Activated T-cell treated with anti-CD3 and anti-CD28 coated beads for 1 hour (primary cell): ENCODE data around the gene SOX21.

Experiments used
- DNase-seq: peaks from one replicate; pipeline ENCODE4 v3.0.0-alpha.2; 2020; ENCODE audit warnings: low read depth

Gene SOX21

GRCh38 chr13:94709001-94709834 lies 3.1 kb downstream of the SOX21 start:
- DNase-seq, result no peak

DNA sequence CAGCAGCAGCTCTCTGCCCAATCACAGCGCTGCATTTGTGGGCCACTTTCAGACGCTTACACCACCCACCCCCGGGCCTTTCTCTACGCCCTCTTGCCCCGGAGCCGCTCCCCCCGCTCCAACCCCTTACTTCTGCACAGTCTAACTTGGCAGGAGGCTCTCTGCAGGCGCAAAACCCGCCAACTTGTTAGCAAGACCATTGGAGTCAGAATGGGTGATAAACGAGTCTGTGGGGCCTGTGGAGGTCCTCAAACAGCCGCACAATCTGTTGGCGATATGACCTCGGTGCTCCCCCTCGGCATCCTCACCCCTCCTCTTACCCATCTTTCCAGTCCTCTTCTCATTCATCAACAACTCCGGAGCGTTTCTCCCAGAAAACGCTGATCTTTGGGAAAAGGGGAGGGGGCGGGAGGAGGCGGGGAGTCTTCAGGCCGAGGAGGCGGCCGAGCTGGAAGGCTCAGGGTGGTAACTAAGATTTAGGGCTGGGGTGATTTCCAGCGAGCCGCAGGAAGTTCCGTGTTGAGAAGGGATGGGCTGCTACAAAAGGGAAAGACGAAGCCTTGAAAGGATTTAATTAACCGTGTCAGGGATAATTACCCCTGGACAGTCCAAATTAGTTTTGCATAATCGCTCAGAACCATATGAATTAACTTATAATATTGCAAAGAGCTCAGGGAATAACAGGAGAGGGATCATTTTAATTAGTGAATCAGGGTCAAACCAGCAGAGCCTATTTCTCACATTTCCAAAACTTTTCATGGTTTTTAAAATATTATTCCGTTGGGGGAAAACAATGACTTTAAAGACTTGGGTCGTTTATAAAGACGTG lies 4.1 kb downstream of the SOX21 start:
- no peak for DNase-seq

DNA sequence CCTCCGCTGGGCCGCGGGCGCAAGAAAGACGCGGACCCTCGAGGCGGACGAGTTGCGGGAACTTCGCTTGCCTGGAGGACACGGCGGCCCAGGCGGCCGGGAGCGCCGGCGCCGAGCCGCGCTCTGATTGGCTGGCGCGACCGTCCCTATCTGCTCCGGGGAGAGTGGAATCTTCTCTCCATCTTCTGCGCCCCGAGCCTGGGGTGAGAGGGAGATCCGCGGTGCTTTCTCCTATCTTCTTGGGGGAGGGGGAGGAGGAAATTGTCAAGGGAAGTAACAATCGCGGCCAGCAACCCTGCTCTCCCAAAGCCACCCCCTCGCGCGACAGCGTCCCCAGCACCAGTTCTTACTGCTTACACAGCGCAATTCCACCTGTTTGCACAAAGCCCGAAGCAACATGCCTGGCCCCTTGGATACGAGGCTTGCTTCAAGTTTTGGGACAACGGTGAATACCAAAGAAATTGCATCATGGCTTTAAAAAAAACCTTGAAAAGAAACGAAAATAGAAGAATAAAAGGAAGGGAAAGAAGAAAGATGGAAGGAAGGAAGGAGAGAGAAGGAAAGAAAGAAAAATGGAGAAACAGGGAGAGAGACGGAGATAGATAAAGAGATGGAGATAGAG lies 4.8 kb downstream of the SOX21 start:
- no peak for DNase-seq

DNA sequence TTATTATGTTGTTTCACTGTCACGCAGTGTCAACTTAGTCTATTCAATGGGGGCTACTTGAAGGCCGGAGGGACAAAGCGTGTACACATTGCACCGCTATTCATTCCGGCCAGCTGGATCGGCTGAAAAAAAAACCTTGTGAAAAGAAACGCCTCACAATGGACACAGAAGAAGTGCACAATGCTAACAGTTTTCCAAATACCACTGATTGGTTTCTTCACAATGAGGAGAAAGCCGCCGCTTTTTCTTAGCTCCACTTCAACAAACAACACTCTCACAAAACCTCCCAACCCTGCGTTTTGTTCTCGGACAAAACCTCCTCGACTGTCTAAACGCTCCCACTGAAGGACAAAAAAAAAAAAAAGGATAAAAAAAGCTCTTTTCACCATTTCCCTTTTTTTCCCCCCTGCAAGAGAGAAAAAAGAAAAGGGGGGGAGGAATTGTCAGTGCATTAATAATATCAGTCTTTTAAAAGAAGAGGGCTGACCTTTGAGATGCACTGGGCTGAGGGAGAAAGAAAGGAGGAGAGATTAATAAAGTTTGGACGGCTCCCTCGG lies 5.4 kb downstream of the SOX21 start:
- DNase-seq, result no peak

- no peak for DNase-seq
Observed at GRCh38 chr13:94706101-94706842, 6.1 kb downstream of the SOX21 start.

- no peak for DNase-seq
Observed at GRCh38 chr13:94705081-94706030, 7.0 kb downstream of the SOX21 start.

DNA sequence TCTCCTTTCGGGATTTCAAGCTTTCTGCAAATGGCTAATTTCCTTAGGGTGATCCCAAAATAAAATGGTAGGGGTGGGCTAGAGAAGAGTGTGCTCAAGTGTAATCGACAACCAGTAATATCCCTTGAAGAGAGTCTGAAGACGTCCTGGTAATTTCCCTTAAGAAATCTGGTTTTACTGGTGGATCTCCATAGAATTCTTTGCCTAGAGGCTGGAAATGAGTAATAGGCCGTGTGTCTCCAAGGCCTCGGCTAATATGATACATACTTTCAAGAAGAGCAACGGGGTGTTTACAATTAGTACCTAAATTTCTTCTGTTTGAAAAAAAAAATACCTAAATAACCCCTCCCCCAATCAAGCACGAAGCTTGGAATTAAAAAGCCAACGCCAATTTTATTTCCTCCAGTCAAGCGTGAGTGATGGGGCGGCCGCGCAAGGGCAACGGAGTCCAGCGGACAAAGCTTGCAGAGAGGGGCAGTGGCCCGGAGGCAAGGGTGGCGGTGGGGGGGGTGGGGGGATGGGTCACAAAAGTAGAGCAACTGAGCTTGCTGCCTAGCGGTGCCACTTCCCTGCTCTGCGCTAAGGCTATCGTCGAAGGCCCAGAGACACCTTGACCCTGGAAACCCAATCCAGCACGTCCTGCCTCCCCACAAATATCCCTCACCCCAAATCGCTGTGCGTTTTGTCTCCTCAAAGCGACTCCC lies 7.8 kb downstream of the SOX21 start:
- DNase-seq, result no peak

GRCh38 chr13:94703721-94704314 lies 8.5 kb downstream of the SOX21 start:
- DNase-seq, result no peak

DNA sequence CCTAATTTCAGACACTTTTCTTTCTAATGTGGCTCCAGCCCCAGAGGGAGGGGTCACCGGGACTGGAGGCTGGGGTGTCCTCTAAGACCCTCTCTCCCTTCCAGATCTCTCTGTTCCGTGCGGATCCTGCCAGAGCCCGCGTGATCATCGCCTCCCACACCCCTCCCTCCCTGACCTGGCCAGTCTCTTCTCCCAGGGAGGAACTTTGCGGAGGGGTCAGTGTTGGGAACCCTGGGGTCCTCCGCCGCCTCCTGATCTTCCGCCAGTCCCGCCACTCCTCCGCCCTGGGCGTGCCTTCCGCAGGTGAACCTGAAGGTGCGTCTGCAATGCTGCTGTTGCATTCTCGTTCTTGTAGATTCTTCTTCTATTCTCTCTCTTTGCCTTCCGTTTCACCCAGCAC lies 9.1 kb downstream of the SOX21 start:
- DNase-seq, result no peak

DNA sequence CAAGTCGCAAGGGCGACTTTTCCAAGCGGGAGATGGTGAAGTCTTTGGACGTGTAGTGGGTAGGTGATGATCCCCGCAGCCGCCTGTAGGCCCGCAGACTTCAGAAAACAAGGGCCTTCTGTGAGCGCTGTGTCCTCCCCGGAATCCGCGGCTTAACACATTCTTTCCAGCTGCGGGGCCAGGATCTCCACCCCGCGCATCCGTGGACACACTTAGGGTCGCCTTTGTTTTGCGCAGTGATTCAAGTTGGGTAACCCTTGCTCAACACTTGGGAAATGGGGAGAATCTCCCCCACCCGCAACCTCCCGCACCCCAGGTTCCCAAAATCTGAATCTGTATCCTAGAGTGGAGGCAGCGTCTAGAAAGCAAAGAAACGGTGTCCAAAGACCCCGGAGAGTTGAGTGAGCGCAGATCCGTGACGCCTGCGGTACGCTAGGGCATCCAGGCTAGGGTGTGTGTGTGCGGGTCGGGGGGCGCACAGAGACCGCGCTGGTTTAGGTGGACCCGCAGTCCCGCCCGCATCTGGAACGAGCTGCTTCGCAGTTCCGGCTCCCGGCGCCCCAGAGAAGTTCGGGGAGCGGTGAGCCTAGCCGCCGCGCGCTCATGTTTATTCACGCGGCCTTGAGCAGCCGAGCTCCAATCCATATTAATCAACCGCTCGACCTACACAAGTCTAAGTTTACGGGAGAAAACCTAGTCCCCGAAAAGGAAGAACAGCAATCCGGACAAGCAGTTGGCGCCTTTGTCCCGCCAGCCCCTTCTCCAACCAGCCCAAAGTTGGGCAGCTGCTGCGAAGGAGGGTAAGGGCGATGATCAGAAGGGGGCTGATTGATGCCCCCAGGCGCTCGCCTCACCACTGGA lies 9.9 kb downstream of the SOX21 start:
- DNase-seq, result no peak

DNA sequence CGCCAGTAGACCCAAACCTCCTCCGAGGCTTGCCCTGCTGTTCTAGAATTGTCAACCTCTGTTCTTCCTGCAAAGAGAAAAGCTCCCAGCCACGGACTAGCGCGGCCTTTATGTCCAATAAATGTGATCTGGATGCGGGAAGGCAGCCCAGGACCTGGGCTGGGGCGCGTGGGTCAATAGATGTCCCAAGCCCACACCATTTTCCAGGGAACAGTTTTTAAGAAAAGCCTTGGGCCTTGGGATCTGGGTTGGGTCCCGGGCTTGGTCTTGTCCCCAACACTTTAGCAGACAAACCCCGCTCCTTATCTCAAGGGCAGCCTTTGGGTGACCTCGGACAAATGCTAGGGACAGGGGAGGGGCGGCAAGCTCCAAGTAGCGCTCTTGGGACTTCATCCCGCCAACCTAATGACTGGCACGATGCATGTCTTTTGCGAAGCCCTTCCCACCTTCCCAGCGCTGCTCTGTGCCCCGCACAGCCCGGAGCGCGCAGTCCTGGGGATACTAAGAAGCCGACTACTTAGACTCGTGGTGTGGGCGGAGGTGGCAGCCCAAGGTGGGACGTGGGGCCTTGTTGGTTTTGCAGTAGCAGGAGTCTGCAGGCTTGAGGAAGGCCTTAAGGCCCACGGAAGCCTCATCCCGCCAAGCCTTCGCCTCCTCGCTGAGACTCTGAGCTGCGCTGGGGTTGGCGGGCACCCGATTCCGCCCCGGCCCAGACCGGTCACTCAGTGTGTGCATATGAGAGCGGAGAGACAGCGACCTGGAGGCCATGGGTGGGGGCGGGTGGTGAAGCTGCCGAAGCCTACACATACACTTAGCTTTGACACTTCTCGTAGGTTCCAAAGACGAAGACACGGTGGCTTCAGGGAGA lies 10.8 kb downstream of the SOX21 start:
- no peak for DNase-seq

DNA sequence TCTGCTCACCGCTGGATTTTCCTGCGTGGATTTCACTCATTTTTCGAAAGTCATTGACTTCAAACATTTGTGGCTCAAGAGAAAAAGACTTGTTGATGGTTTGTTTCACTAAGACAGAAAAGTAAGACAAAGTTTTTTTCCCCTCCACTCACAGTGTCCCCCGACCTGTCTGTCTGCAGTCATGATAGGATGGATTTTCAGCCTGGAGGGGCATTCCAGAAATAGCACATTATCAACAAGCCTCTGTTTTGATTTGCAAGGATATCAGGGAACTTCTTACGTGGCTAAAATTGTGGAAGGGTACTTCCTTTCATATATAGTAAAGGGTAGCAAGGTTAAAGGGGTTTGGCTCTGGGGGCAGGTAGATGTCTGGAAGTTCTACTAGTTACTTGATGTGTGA lies 11.8 kb downstream of the SOX21 start:
- DNase-seq, result no peak

DNA sequence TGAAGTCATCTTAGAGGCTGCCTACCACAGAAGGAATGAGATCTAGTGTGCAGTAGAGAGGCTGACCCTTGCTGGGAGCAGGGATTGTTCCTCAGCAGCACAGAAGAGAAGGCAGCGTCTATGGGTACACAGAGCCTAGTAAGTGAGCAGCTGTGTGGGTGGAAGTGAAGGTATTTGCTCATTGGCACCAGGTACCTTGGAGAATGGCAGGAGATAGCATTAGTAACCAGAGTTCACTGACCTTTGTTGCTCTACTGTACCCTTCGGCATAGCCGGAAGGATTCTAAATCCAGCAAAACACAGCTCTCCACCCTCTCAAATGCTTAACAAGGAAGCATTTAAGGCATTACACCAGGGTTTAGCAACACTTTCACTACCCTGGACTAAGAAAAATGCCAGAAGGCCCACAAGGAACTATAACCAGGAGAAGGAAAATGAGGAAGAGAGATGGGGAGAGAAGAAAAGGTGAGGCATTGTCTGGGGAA lies 12.3 kb downstream of the SOX21 start:
- DNase-seq, result no peak

- DNase-seq, result no peak
Observed at GRCh38 chr13:94696171-94696570, 16.2 kb downstream of the SOX21 start.

- no peak for DNase-seq
Observed at GRCh38 chr13:94692030-94692429, 20.3 kb downstream of the SOX21 start.

DNA sequence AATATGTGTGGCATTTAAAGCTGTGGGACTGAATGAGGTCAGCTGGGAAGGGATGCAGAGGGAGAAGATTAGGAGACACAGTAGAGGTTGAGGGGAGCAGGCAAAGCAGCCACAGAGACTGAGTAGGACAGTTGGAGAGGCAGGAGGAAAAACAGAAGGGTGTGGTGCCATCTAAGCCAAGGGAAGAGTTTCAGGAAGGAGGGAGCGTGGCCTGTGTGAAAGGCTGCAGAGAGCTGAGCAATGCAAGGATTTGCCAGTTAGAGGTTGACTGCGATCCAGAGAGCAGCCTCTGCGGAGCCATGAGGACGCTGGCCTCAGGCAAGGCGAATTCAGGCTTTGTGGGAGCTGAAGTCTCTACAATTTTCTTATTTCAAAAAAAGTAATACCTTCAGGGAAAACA lies 28.9 kb downstream of the SOX21 start:
- DNase-seq, result no peak

DNA sequence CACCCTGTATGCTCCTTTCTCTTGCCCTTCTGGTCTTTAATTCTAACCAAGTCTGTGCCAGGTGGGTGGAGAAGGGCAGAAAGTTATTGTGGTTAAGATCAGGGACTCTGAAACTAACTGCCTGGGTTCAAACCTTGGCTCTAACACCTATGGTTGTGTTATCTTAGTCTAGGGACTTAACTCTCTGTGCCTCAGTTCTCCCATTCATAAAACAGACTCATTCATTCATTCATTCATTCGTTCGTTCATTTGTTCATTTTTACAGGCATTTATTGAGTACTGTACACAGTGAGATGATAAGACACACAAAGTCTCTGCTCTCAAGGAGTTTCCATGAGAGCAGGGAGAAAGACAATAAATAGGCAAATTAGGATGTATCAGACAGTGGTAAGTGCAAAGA lies 30.1 kb downstream of the SOX21 start:
- no peak for DNase-seq

DNA sequence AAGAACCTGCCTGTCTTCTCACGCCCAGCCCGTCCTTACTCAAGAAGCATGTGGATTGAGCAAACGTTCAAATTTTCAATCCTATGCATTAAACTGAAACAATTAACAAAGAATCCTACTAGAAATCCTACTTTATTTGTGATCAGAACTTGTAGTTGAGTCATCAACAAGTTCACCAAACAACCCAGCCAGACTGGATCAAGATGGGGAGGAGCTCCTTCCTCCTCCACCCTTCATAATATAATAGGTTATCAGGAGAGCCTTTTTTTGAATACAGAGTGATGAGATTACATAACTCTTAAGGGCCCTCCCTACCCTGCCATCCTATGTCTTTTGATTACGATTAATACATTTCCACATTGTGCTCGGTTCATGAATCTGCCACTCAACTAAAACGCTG lies 32.7 kb downstream of the SOX21 start:
- no peak for DNase-seq
